Right hindlimb (tissue), 1 donor: ENCODE data around the gene ITGB6.
A peak's percentile ranks its signal among the peaks of the same experiment; 100 is the strongest.

Source experiments
- DNase-seq: peaks from one replicate; pipeline ENCODE4 v3.0.0-alpha.2; 2018

ITGB6 gene, protein sequence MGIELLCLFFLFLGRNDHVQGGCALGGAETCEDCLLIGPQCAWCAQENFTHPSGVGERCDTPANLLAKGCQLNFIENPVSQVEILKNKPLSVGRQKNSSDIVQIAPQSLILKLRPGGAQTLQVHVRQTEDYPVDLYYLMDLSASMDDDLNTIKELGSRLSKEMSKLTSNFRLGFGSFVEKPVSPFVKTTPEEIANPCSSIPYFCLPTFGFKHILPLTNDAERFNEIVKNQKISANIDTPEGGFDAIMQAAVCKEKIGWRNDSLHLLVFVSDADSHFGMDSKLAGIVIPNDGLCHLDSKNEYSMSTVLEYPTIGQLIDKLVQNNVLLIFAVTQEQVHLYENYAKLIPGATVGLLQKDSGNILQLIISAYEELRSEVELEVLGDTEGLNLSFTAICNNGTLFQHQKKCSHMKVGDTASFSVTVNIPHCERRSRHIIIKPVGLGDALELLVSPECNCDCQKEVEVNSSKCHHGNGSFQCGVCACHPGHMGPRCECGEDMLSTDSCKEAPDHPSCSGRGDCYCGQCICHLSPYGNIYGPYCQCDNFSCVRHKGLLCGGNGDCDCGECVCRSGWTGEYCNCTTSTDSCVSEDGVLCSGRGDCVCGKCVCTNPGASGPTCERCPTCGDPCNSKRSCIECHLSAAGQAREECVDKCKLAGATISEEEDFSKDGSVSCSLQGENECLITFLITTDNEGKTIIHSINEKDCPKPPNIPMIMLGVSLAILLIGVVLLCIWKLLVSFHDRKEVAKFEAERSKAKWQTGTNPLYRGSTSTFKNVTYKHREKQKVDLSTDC

DNA sequence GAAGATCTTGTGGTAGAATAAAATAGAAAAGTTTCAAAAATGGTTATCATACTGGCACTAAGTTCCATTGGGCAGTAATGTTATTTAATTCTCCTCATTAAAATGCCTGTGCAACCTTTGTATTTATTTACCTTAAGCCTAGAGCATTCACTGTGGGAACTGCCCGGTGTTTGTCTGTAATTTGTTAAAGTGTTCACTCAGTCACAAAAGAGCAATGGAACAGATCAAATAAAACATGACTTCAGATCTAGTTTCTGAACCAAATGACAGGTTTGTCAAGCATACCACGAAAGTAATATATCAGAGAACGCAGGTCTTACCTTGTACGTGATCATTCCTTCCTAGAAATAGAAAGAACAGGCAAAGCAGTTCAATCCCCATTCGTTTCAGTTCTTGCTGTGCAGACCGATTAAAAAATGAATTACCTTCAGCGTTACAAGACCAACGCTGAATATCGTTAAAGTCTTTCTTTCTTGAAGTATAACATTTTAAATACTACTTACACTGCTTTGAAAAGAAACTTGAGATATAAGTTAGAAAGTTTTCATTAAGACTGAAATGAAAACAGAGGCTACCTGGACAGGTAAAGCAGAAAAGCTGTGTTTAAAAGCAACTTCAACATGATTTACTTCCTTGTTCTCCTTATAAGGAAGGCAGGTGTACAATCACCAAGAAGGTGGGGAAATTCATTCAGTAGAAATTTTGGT lies at the start of gene ITGB6:
TSS of gene ITGB6 (minus strand) at position 590 of the 707 bp plus-strand sequence. CDS start at position 381, 209 bp downstream.
- DNase-seq: no peak

DNA sequence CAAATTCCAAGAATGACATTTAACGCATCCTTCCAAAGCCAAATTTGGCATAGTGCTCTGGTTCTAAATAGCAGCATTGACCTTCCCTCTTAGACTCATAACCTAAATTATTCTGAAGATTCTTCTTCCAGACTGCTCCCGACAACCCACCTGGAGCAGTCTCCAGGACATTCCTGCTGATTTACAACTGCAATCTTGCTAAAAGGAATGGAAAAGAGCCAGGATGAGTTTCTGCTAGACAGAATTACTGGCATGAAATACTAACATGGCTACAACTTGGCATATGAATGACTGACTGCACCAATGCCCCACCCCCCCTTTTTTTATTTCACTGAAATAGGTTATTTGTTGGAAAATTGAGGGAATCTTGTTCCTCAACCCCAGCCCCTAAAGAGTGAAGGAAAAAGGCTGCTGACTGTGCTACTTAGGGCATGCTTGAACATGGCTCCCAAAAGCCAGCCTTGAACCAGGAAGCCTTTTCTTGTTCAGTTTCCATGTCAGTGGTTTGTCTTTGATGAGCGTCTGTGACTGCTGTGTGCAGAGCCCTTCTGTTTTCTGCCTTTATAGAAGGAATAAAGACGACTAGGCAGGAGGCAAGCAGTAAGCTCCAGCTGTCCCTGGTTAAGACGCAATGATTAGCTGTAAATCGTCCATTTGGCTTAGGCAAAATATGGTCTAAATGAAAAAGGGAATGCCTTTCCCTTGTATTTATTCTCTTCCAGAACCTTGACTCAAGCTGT lies 47.4 kb upstream of the ITGB6 start:
- DNase-seq: no peak

DNA sequence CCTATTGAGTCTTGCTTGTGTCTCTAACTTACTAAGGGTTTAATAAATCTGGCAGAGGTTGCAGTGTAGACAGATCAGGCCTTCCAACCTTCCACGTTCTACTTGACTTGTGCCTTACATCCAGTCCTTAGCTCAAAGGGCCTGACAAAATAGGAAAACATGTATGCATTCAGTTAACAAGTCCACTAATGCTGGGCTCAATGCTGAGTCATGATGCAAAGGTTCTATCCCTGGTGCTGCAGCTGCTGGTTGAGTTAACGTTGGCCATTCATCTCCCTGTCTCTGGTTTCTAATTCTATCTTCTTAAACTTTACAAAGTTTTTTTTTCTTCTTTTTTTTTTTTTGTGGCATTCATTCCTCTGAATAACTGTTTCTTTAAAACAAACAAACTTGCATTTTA lies 46.3 kb upstream of the ITGB6 start:
- DNase-seq: no peak

DNA sequence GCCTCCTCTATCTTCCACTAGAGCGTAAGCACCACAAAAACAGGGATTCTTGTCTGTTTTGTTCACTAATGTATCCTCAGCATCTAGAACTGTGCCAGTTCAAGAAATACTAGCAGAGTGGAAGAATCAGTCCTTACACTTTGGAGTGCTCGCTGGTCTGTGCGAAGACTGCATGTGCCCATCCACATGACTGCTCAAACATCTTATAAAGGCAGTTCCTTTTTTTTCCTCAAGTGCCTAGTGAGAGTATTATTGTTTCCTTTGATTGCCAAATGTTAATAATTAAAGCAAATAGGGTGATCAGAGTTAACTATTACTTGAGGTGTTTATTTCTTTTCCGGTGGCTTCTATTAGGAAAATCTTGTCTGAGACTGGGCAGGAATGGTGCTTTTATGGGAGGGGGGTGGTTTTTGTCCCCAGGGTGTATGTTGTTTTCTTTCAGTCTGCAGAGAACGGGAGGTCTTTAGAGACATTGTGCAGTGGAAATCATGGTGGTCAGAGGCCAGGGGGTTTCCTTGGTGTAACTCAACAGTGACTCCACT lies 45.6 kb upstream of the ITGB6 start:
- DNase-seq: no peak

DNA sequence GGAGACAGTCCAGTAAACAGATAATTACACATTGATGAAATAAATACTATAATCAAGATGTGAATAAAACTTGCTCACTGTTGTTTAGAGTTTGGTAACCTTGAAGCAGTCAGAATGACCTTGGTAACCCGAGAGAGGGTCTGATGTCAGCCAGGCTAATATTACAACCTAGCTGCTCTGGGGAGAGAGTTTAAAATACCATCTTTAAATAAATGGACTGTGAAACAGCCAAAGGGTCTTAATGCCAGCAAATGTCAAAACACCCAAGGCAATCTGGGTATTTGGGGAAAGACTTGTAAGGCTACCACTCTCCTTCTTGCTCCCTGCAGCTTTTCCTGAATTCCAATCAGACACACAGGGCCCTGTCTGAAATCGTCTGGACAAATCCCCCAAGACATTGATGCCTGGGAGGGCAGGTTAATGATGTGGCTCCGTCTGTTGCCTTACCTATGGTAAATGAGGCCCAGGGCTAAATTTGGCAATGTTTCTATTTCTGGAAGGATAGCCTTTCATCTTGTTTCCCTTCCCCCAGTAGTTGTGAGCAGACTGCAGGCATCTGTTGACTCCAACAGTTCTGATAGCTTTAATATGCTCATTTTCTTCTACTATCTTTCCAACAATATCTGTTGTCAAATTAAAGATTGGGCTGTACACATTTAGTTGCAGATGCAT lies 43.0 kb upstream of the ITGB6 start:
- DNase-seq: no peak

DNA sequence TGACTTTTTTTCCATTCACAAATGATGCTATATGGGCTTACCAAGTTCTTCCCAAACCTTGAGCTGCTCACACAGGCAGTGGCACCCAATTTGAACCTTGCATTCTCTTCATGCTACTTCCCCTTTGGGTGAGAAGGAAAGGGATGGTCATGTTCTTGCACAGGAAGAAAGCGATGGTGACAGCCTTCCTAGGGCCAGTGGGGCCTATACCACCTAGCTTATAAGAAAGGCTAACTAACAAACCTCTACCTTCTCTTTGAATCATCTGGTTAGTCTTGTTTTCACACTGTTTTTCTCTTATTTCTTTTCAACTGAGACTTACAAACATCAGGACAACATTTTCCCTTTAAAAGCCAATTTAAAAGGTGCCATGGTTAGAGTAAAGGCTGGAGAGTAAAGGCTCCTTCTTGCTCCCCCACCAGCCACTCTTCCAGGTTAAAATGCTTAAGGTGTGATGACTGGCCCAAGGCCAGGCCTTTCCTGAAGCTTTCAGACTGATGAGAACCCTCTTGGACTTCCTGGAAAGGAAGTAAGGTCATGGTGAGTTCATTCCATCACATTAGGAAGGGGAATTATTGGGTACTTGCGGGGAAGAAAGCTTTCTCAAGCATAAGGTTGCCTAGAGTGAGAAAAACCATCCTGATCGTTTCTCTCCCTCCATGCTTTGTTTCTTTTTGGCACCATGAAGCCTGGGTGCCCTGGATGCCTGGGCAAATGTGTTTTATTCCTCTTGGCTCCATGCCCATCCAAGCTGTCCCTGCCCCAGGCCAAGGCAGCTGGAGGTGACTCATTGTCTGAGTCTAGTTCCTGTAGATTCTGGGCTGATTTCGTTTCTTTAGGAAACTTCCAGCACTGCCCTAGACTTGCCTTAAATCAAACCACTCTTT lies 41.4 kb upstream of the ITGB6 start:
- peak; percentile 49 for DNase-seq

DNA sequence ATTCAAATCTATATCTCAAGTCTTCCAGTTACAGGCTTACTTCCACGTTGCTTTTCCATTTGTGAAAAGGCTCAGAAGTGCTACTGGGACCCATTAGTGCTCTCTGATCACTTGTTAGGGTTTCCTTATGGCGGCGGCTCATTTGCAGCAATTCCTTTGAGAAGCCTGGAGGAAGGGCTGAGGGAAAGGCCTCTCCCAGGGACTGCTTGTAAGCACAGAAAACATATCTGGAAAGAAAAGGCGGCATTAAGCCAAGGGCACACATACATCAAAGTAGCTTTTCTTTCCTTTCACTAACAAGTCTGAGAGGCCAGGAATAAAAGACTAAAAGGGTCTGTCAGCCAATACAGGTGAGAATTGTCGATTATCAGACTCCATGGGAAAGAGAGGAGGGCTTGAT lies 39.4 kb upstream of the ITGB6 start:
- no peak for DNase-seq

DNA sequence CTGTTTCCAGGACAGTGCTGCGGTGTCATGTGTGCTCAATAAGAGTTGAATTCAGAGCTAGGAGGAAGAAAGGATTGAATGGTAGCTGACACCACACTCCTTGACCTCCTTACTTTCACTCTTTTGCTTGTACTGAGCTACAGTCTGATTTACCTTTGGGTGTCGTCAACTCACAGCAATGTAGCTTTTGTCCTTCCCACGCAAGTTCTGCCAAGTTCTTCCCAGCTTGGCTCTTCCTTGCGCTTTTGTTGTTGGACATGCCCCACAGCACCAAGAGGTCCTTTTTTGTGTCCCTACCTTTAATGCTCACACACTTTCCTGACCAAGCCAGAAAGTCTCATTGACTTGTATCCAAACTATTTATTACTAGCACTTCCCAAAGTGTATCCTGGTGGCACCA lies 38.3 kb upstream of the ITGB6 start:
- DNase-seq: no peak

DNA sequence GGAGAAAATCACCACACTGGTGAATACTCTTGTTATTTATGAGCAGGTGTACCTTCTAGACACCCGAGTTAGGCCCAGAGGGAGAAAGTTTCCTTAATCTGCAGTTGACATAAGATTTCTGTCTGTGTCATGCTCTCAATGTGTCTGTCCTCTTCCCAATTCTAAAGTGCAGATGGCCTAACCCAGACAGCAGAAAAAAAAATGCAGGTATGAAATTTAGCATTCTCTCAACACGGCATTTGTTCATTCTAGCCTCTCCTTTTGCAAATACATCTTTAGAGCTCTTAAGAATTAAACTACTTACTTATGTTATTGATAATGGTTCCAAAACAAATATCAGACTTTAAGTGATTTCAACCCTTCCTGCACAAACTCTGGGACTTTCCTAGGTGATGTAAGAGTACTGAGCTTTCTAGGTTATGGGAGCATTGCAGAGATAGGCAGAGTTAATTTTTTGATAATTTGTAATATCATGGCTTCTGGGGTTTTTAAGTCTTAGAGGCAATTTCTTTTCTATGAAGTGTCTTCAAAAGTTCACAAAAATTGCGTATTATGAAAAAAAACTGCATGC lies 32.9 kb upstream of the ITGB6 start:
- DNase-seq: no peak

DNA sequence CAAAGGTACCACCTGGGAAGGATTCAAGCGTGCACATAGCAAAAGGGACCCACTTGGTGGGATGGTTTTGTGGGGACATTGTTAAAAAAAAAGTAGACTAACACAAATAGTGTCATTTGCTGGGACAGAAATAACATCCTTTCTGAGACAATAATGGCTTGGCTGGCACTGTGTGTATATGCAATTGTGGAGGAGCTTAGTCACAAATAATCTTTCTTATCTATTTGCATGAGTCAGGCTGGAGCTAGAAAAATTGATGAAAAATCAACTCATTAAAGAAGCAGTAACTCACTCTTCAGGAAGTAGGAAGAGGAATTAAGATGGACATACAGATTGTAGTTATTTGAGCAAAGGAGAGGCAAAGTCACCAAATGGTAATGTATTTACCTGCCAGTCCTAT lies 29.5 kb upstream of the ITGB6 start:
- DNase-seq: no peak

DNA sequence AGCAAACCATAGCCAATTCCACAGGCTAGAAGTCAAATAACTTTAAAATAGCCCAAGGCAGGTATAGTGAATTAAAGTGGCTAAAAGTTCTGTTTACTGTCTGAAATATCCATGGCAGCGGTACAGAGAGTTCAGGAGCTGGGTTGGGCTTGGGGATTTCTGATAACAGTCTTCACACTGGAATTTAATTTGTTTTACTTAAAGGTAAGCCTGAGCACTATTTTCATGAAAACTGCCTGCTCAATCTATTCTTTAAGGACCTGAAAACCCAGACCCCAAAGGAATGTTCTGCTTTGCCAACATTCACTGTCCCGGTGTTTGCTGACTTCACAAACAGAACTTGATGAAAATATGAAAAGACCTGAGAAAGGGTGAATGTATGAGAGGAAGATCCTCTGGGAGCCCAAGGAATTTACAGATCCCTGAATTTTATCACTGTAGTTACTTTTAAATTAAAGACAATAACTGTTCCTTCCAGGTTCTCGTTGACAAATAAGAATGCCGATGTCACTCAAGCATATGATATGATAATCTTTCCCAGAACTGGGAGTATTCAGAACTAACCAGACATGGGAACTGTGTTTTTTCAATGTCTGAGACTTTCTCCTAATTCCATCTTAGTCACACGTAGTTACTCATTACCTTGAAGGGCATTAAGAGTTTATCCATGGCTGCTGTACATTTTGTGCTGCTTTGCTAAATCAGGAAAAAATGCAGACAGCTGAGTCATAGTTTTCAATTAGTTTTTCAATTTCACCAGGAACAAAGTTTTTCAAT lies 28.3 kb upstream of the ITGB6 start:
- no peak for DNase-seq

DNA sequence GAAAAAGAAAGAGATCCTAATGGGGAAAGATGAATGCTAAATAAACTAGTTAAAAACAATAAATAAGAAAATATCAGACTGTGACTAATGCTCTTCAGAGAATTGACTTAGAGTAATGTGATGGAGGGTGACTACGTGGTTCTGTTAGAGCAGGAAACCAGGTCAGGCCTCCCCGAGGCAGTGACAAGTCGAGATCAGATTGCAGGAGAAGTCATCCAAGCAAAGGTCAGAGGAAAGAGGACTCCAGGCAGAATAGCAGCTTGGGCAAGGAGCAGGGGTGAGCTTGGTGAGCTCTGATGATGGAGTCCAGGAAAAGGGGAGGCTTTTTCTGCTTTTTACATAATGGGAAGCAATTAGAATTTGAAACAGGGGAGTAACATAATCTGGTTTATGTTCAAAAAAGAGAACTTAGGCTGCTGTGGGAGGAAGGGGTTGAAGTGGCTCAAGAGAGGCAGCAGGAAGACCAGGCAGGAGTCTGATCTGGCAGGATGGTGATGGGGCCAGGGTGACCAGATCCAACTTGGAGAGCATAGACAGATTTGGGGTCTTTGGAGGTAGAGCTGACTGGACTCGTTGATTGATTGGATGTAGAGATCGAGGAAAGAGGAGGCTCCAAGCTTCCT lies 27.3 kb upstream of the ITGB6 start:
- no peak for DNase-seq

DNA sequence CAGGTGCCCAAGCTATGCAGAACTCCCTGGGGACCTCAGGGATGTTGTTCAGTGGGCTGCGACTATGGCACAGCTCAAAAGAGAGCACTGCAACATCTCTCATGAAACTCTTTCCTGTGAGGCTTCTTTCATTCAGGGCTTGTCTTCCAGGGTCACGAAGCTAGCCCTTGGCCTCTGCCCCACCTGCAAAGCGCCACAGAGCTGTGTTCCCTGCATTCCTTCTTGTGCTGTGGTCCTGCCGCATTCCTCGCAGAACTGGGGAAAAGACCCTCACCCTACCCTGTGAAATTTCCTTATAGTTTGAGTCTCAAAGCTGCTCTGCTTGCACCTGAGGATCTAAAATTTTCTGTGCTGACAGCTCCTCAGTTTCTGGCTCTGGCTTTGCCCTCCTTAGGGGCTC lies 26.3 kb upstream of the ITGB6 start:
- no peak for DNase-seq

DNA sequence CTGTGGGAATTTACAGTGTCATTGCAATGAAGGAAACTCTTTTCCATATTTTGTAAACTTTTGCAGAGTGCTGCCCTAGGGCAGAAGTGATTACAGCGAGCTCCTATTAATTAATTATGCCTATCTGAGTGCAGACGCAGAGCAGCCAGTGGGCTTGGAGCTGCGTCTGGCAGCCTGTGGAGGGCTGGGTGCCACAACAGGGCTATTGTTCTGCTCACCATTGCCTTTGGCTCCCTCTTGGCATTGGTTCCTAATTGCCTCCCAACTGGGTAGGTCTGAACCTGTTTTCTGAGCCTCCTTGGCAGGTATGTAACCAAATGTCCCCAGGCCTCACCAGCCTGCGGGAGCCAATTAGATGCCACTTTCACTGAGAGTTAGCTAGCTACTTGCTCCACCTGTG lies 25.6 kb upstream of the ITGB6 start:
- no peak for DNase-seq

DNA sequence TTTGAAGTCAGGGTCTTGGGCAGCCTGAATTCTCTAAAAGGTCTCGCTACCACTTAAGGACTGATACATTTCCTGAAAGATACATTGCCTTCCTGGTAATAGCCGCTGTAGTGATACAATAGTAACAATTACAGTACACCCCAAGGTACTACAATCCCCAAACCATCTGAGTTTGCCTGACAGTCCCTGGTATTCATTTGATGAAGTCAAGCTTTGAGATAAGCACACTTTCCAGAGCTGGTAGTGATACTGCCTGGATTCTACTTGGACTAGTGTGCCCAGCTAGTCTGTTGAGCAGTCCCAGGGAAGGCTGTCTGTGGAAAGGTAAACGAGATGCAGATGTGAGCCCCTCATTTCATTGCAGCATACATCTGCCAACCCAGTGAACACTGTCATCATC lies 24.4 kb upstream of the ITGB6 start:
- no peak for DNase-seq

DNA sequence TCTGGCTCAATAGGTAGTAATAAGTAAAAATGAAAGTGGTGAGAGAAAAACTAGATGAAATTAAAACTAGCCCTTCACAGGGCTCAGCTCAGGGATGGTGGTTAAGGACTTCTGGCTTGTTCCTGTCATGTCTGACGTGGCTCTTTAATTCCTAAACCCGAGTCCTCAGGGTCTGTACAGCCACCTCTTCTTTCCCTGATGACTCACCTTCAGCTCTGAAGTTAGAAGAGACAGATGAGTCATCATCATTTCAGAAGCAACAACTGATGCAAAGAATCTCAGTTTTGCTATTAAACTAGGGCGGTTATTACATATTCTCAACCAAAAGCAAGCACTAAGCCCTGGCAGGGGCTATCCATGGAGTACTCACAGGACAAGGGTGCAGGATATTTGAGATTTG lies 24.0 kb upstream of the ITGB6 start:
- DNase-seq: no peak

DNA sequence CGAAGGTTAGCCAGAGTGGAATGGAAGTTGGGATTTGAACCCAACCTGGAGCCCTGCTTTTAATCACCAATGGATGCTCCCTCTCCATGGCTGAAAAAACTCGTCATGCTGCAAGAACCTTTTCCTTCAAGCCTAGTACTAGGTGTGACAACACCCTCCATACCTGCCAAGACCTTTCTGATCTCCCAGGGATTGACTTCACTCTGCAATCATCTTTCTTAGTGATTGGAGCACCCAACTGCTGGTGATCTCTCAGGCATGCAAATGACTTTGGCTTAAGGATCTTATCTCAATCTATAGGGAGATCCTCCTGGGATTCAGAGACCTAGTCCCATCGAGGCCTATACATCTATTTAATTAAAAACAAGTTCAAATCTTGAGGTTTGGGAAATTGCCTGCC lies 23.5 kb upstream of the ITGB6 start:
- DNase-seq: no peak

DNA sequence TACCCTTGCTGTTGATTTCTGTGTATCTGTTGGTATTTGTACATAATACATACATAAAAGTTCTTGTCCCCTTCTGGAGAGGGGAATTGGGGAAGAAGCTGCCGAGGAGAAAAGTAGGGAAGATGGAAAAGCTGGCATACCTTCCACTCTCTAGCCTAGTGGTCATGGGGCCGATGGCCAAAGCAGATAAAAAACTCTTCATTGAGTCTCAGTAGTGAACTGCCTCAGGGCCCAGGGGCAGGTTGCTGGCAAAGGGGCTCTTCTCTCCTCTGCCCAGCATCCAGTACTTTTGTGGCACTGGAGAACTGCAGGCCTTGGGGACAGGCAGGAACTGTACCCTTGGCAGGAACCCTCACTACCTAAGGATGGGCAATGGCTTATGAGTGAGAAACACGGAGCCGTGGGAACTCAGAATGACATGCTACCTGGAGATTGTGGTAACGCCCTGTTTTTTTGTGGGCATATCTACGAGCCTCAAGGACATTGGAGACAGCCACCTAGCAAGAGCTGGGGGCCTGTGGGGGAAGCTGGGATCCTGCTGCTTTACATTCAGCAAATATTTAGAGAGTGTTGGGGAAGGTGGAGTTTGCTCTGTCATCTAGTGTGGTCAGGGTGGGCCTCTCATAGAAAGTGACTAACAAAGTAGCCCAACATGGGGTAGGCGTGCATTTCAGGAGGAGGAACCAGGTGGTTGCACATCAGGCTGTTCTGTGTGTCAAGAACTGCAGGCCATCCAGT lies 22.6 kb upstream of the ITGB6 start:
- no peak for DNase-seq
